Measurements from ENCODE around the gene ENTPD5.
"Not testable (repeated sequence)": the region's sequence is repeated elsewhere in the genome, so short reads cannot be mapped to it uniquely, and the experiment has no call there.

The ENTPD5 gene

GRCh38 chr14:73991092-73991491 is 28.0 kb downstream of the ENTPD5 start:
- H3K4me2 ChIP-seq (ENCODE audit: insufficient read depth, low read length, poor library complexity, severe bottlenecking), result no peak overlapping the region
- no peaks in the 10 kb centered on the region for H3K79me1 ChIP-seq (ENCODE audit: low read depth, low read length)
- DNase-seq (ENCODE audit: low spot score), result no peak
- WGBS, 2 donors (ENCODE audit: extremely low coverage in 2 of 2, insufficient read length in 2 of 2, insufficient replicate concordance in 1 of 2), result no CpG with 5 or more reads among the region's 4 CpGs
- no peak overlapping the region for H2BK5ac ChIP-seq (ENCODE audit: low read length)
- H3K9ac ChIP-seq (ENCODE audit: low read depth, low read length, poor library complexity), result no peak overlapping the region
- no peak overlapping the region for H2BK120ac ChIP-seq (ENCODE audit: low read depth, low read length)
- H3K14ac ChIP-seq (ENCODE audit: low read length), result no peak overlapping the region
- H3K27ac ChIP-seq (replicated peaks; ENCODE audit: low read length), result no peak overlapping the region
- H2BK12ac ChIP-seq (ENCODE audit: low read length), result no peak overlapping the region
- no peak overlapping the region for H4K8ac ChIP-seq (ENCODE audit: low read depth, low read length)
- no peak overlapping the region for H3K4ac ChIP-seq (ENCODE audit: low read length)
- no peak overlapping the region for H3K18ac ChIP-seq (ENCODE audit: low read length)
- peaks cover 2 to 24% of the 10 kb centered on the region in 2 donors for H3K36me3 ChIP-seq (replicated peaks in 1 of 2; ENCODE audit: control insufficient read depth in 2 of 2, insufficient read depth in 2 of 2, low read length in 2 of 2)
- no peaks in the 10 kb centered on the region for H3K27me3 ChIP-seq (ENCODE audit: control insufficient read depth in 3 of 3, insufficient read depth in 3 of 3, low read depth in 1 of 3, low read length in 3 of 3)
- no peak overlapping the region for H3K4me3 ChIP-seq (ENCODE audit: low read length in 2 of 2)
- no peak overlapping the region for H2BK15ac ChIP-seq (ENCODE audit: low read length)
- H4K91ac ChIP-seq (ENCODE audit: low read depth, low read length, poor library complexity), result no peak overlapping the region
- H3K23ac ChIP-seq (ENCODE audit: low read depth, low read length, poor library complexity), result no peak overlapping the region
- no peak overlapping the region for H2AFZ ChIP-seq (ENCODE audit: low read length)
- no peaks in the 10 kb centered on the region for H3K4me1 ChIP-seq (ENCODE audit: control insufficient read depth in 2 of 2, insufficient read depth in 1 of 2, low read depth in 1 of 2, low read length in 2 of 2)
- H2AK5ac ChIP-seq (ENCODE audit: low read depth, low read length), result no peak overlapping the region
- H3K9me3 ChIP-seq (replicated peaks in 1 of 2; ENCODE audit: control insufficient read depth in 2 of 2, insufficient read depth in 1 of 2, low read depth in 1 of 2, low read length in 2 of 2), result no peaks in the 10 kb centered on the region

GRCh38 chr14:73988656-73989055 is 30.4 kb downstream of the ENTPD5 start:
- H3K4me2 ChIP-seq (ENCODE audit: insufficient read depth, low read length, poor library complexity, severe bottlenecking); H4K8ac ChIP-seq (ENCODE audit: low read depth, low read length); H3K4ac ChIP-seq (ENCODE audit: low read length); H3K9me3 ChIP-seq (replicated peaks in 1 of 2; ENCODE audit: control insufficient read depth in 2 of 2, insufficient read depth in 1 of 2, low read depth in 1 of 2, low read length in 2 of 2); H2BK120ac ChIP-seq (ENCODE audit: low read depth, low read length); H2BK12ac ChIP-seq (ENCODE audit: low read length); H3K79me1 ChIP-seq (ENCODE audit: low read depth, low read length); H3K18ac ChIP-seq (ENCODE audit: low read length); H3K9ac ChIP-seq (ENCODE audit: low read depth, low read length, poor library complexity); H2BK5ac ChIP-seq (ENCODE audit: low read length); H3K27me3 ChIP-seq (ENCODE audit: control insufficient read depth in 3 of 3, insufficient read depth in 3 of 3, low read depth in 1 of 3, low read length in 3 of 3); H3K14ac ChIP-seq (ENCODE audit: low read length); H2BK15ac ChIP-seq (ENCODE audit: low read length); H3K23ac ChIP-seq (ENCODE audit: low read depth, low read length, poor library complexity); H3K4me3 ChIP-seq (ENCODE audit: low read length in 2 of 2); H4K91ac ChIP-seq (ENCODE audit: low read depth, low read length, poor library complexity); H3K27ac ChIP-seq (replicated peaks; ENCODE audit: low read length); DNase-seq (ENCODE audit: low spot score); H2AK5ac ChIP-seq (ENCODE audit: low read depth, low read length); H3K4me1 ChIP-seq (ENCODE audit: control insufficient read depth in 2 of 2, insufficient read depth in 1 of 2, low read depth in 1 of 2, low read length in 2 of 2); H2AFZ ChIP-seq (ENCODE audit: low read length): not testable (repeated sequence)
- WGBS, 2 donors (ENCODE audit: extremely low coverage in 2 of 2, insufficient read length in 2 of 2, insufficient replicate concordance in 1 of 2), result no CpG with 5 or more reads among the region's 7 CpGs
- peaks cover 4 to 22% of the 10 kb centered on the region in 2 donors for H3K36me3 ChIP-seq (replicated peaks in 1 of 2; ENCODE audit: control insufficient read depth in 2 of 2, insufficient read depth in 2 of 2, low read length in 2 of 2)

- H3K36me3 ChIP-seq (replicated peaks in 1 of 2; ENCODE audit: control insufficient read depth in 2 of 2, insufficient read depth in 2 of 2, low read length in 2 of 2), result peaks cover 4 to 22% of the 10 kb centered on the region in 2 donors
- H3K79me1 ChIP-seq (ENCODE audit: low read depth, low read length), result no peaks in the 10 kb centered on the region
- H3K4me3 ChIP-seq (ENCODE audit: low read length in 2 of 2), result no peak overlapping the region
- no peak overlapping the region for H3K4me2 ChIP-seq (ENCODE audit: insufficient read depth, low read length, poor library complexity, severe bottlenecking)
- H3K18ac ChIP-seq (ENCODE audit: low read length), result no peak overlapping the region
- no peak overlapping the region for H3K4ac ChIP-seq (ENCODE audit: low read length)
- no peak for DNase-seq (ENCODE audit: low spot score)
- no peak overlapping the region for H2BK5ac ChIP-seq (ENCODE audit: low read length)
- no peaks in the 10 kb centered on the region for H3K27me3 ChIP-seq (ENCODE audit: control insufficient read depth in 3 of 3, insufficient read depth in 3 of 3, low read depth in 1 of 3, low read length in 3 of 3)
- H2AK5ac ChIP-seq (ENCODE audit: low read depth, low read length), result no peak overlapping the region
- H3K9me3 ChIP-seq (replicated peaks in 1 of 2; ENCODE audit: control insufficient read depth in 2 of 2, insufficient read depth in 1 of 2, low read depth in 1 of 2, low read length in 2 of 2), result no peaks in the 10 kb centered on the region
- H3K4me1 ChIP-seq (ENCODE audit: control insufficient read depth in 2 of 2, insufficient read depth in 1 of 2, low read depth in 1 of 2, low read length in 2 of 2), result no peaks in the 10 kb centered on the region
- no CpG with 5 or more reads among the region's 3 CpGs for WGBS, 2 donors (ENCODE audit: extremely low coverage in 2 of 2, insufficient read length in 2 of 2, insufficient replicate concordance in 1 of 2)
- H4K91ac ChIP-seq (ENCODE audit: low read depth, low read length, poor library complexity), result no peak overlapping the region
- no peak overlapping the region for H4K8ac ChIP-seq (ENCODE audit: low read depth, low read length)
- H2BK120ac ChIP-seq (ENCODE audit: low read depth, low read length), result no peak overlapping the region
- no peak overlapping the region for H3K14ac ChIP-seq (ENCODE audit: low read length)
- H2AFZ ChIP-seq (ENCODE audit: low read length), result no peak overlapping the region
- no peak overlapping the region for H3K23ac ChIP-seq (ENCODE audit: low read depth, low read length, poor library complexity)
- H2BK15ac ChIP-seq (ENCODE audit: low read length), result no peak overlapping the region
- no peak overlapping the region for H3K9ac ChIP-seq (ENCODE audit: low read depth, low read length, poor library complexity)
- H3K27ac ChIP-seq (replicated peaks; ENCODE audit: low read length), result no peak overlapping the region
- H2BK12ac ChIP-seq (ENCODE audit: low read length), result no peak overlapping the region
Measured at GRCh38 chr14:73988065-73988464, 31.0 kb downstream of the ENTPD5 start.

- Histone ChIP-seq H3K4ac (ENCODE audit: low read length) (no peak overlapping the region), H3K4me2 (ENCODE audit: insufficient read depth, low read length, poor library complexity, severe bottlenecking) (no peak overlapping the region), H3K27ac (replicated peaks; ENCODE audit: low read length) (no peak overlapping the region), H2BK12ac (ENCODE audit: low read length) (no peak overlapping the region), H2BK120ac (ENCODE audit: low read depth, low read length) (no peak overlapping the region), H3K4me1 (ENCODE audit: control insufficient read depth in 2 of 2, insufficient read depth in 1 of 2, low read depth in 1 of 2, low read length in 2 of 2) (no peaks in the 10 kb centered on the region), H3K23ac (ENCODE audit: low read depth, low read length, poor library complexity) (no peak overlapping the region), H2AFZ (ENCODE audit: low read length) (no peak overlapping the region), H2BK5ac (ENCODE audit: low read length) (no peak overlapping the region), H2BK15ac (ENCODE audit: low read length) (no peak overlapping the region), H2AK5ac (ENCODE audit: low read depth, low read length) (no peak overlapping the region), H3K9ac (ENCODE audit: low read depth, low read length, poor library complexity) (no peak overlapping the region), H4K91ac (ENCODE audit: low read depth, low read length, poor library complexity) (no peak overlapping the region), H3K79me1 (ENCODE audit: low read depth, low read length) (no peaks in the 10 kb centered on the region), H3K27me3 (ENCODE audit: control insufficient read depth in 3 of 3, insufficient read depth in 3 of 3, low read depth in 1 of 3, low read length in 3 of 3) (no peaks in the 10 kb centered on the region), H3K14ac (ENCODE audit: low read length) (no peak overlapping the region), H3K36me3 (replicated peaks in 1 of 2; ENCODE audit: control insufficient read depth in 2 of 2, insufficient read depth in 2 of 2, low read length in 2 of 2) (peaks cover 4 to 26% of the 10 kb centered on the region in 2 donors), H3K18ac (ENCODE audit: low read length) (no peak overlapping the region), H4K8ac (ENCODE audit: low read depth, low read length) (no peak overlapping the region), H3K4me3 (ENCODE audit: low read length in 2 of 2) (no peak overlapping the region), H3K9me3 (replicated peaks in 1 of 2; ENCODE audit: control insufficient read depth in 2 of 2, insufficient read depth in 1 of 2, low read depth in 1 of 2, low read length in 2 of 2) (no peaks in the 10 kb centered on the region)
- no peak for DNase-seq (ENCODE audit: low spot score)
- WGBS, 2 donors (ENCODE audit: extremely low coverage in 2 of 2, insufficient read length in 2 of 2, insufficient replicate concordance in 1 of 2), result no CpG with 5 or more reads among the region's 4 CpGs
Measured at GRCh38 chr14:73977896-73978295, 41.2 kb downstream of the ENTPD5 start.
